Panc1 (cell line): ENCODE measurements around the gene PLEKHO2.

Experiments
- POLR2AphosphoS5 ChIP-seq: IDR thresholded peaks from 2 replicates; pipeline ENCODE4 v1.6.1; 2012; ENCODE audit warnings: mild to moderate bottlenecking, low read depth, low read length, moderate library complexity
- TF ChIP-seq, protein P1 (sequence below): fragments of 450-650 bp; IDR thresholded peaks from 2 replicates; pipeline ENCODE4 v1.5.1; 2017; ENCODE audit warnings: mild to moderate bottlenecking
- TF ChIP-seq, protein P2 (sequence below), 2 experiments: IDR thresholded peaks; 2 replicates each; pipeline ENCODE4 v1.6.1; 2011 to 2012; ENCODE audit warnings: low read depth in 2 of 2, control low read depth in 1 of 2, low read length in 1 of 2, mild to moderate bottlenecking in 1 of 2, moderate library complexity in 1 of 2; ENCODE audit not compliant: insufficient read depth in 1 of 2

DNA sequence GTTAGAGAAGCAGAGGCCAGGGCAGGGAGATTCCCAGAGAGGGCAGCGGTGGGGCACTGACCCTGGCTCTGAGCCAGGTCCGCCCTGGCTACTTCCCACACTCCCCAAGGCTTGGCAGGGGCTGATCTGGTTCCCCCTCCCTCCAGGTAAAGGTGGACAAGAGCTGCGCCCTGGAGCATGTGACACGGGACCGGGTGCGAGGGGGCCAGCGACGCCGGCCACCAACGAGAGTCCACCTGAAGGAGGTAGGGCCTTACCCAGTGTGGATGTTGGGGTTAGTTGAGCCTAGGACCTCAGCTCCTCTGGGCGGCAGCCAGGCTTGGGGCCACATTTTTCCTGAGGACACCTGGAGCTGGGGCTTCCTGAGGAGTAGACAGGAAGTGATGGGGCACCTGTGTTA, 19.6 kb downstream of the PLEKHO2 start:
- TF ChIP-seq, protein P1, sequence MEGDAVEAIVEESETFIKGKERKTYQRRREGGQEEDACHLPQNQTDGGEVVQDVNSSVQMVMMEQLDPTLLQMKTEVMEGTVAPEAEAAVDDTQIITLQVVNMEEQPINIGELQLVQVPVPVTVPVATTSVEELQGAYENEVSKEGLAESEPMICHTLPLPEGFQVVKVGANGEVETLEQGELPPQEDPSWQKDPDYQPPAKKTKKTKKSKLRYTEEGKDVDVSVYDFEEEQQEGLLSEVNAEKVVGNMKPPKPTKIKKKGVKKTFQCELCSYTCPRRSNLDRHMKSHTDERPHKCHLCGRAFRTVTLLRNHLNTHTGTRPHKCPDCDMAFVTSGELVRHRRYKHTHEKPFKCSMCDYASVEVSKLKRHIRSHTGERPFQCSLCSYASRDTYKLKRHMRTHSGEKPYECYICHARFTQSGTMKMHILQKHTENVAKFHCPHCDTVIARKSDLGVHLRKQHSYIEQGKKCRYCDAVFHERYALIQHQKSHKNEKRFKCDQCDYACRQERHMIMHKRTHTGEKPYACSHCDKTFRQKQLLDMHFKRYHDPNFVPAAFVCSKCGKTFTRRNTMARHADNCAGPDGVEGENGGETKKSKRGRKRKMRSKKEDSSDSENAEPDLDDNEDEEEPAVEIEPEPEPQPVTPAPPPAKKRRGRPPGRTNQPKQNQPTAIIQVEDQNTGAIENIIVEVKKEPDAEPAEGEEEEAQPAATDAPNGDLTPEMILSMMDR, result no peak
- no peak for TF ChIP-seq POLR2AphosphoS5
- TF ChIP-seq, protein P2, sequence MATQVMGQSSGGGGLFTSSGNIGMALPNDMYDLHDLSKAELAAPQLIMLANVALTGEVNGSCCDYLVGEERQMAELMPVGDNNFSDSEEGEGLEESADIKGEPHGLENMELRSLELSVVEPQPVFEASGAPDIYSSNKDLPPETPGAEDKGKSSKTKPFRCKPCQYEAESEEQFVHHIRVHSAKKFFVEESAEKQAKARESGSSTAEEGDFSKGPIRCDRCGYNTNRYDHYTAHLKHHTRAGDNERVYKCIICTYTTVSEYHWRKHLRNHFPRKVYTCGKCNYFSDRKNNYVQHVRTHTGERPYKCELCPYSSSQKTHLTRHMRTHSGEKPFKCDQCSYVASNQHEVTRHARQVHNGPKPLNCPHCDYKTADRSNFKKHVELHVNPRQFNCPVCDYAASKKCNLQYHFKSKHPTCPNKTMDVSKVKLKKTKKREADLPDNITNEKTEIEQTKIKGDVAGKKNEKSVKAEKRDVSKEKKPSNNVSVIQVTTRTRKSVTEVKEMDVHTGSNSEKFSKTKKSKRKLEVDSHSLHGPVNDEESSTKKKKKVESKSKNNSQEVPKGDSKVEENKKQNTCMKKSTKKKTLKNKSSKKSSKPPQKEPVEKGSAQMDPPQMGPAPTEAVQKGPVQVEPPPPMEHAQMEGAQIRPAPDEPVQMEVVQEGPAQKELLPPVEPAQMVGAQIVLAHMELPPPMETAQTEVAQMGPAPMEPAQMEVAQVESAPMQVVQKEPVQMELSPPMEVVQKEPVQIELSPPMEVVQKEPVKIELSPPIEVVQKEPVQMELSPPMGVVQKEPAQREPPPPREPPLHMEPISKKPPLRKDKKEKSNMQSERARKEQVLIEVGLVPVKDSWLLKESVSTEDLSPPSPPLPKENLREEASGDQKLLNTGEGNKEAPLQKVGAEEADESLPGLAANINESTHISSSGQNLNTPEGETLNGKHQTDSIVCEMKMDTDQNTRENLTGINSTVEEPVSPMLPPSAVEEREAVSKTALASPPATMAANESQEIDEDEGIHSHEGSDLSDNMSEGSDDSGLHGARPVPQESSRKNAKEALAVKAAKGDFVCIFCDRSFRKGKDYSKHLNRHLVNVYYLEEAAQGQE (IDR thresholded peaks at IDR 0.05; ENCODE audit: insufficient read depth in 1 of 2, low read depth in 2 of 2, low read length in 1 of 2), result no peak
